Left ventricle myocardium superior (tissue), 1 donor: ENCODE measurements around the gene NRN1. TPM values are rescaled to one million over a fixed set of nuclear protein-coding genes. Genes with fewer than 3 reads are reported as not detected.
"Not testable (repeated sequence)": the region's sequence is repeated elsewhere in the genome, so short reads cannot be mapped to it uniquely, and the experiment has no call there.

Source experiments
- ATAC-seq: fragments of 200-7000 bp; cut with Tn5 transposase; one replicate; pipeline ENCODE4 v1.9.1; 2020; ENCODE audit warnings: mild to moderate bottlenecking, moderate library complexity
- DNase-seq: peaks from one replicate; pipeline ENCODE4 v3.0.0-alpha.2; 2020
- intact Hi-C: fragments of 100-400 bp; cut with micrococcal nuclease; formaldehyde crosslinking; loops from one replicate; pipeline ENCODE4 v1.11.0; 2022
- total RNA-seq: library from RNA; stranded (reverse); fragmentation: NEBNext Ultra II Directional; extraction: Animal tissue kit (Norgen Biotek cat#: 25700); gene quantifications from one replicate; pipeline ENCODE4 v1.2.1, GENCODE V29; 2021
- donor health status: DM: no; HTN: yes; CAD: no; lungs with severe emphysema.

Gene NRN1
- total RNA-seq, 1 donor from 2014 or later, result 13.7 TPM

- DNase-seq (no peak), ATAC-seq (no peak)
- intact Hi-C loops, result no loop called here
Observed at GRCh38 chr6:5990786-5991185, 15.9 kb downstream of the NRN1 start.

- peak; percentile 70 for ATAC-seq
- intact Hi-C loops, result no loop called here
Observed at GRCh38 chr6:5989141-5989723, 17.5 kb downstream of the NRN1 start.

GRCh38 chr6:5986861-5987260, 19.9 kb downstream of the NRN1 start:
- no peak for ATAC-seq
- intact Hi-C loops, result no loop called here

More at GRCh38 chr6:5989141-5989723, 17.5 kb downstream of the NRN1 start:
- DNase-seq, result peak; percentile 69

GRCh38 chr6:5984150-5985089, 22.3 kb downstream of the NRN1 start:
- no peak for ATAC-seq
- DNase-seq, result no peak
- intact Hi-C loops, result no loop called here

More at GRCh38 chr6:5986861-5987260, 19.9 kb downstream of the NRN1 start:
- DNase-seq, result no peak

- no peak for DNase-seq
- ATAC-seq, result no peak
- intact Hi-C loops, result no loop called here
Observed at GRCh38 chr6:5981126-5982026, 25.3 kb downstream of the NRN1 start.

GRCh38 chr6:5979650-5980420, 26.9 kb downstream of the NRN1 start:
- peak; percentile 67 for ATAC-seq
- intact Hi-C loops, result no loop called here
- DNase-seq, result no peak

- no peak for DNase-seq
- intact Hi-C loops, result no loop called here
- ATAC-seq, result no peak
Observed at GRCh38 chr6:5976811-5977210, 29.9 kb downstream of the NRN1 start.

GRCh38 chr6:5968817-5969734, 37.6 kb downstream of the NRN1 start:
- peak; percentile 96 for ATAC-seq
- peak; percentile 79 for DNase-seq
- intact Hi-C loops, result no loop called here

GRCh38 chr6:5968036-5968435, 38.7 kb downstream of the NRN1 start:
- DNase-seq, intact Hi-C loops, ATAC-seq: not testable (repeated sequence)

- intact Hi-C loops, result no loop called here
- DNase-seq (no peak), ATAC-seq (no peak)
Observed at GRCh38 chr6:5967594-5967993, 39.1 kb downstream of the NRN1 start.

GRCh38 chr6:5962794-5963193, 43.9 kb downstream of the NRN1 start:
- DNase-seq (no peak), ATAC-seq (no peak)
- intact Hi-C loops, result no loop called here

- intact Hi-C loops, result no loop called here
- DNase-seq (no peak), ATAC-seq (no peak)
Observed at GRCh38 chr6:5961836-5962235, 44.9 kb downstream of the NRN1 start.

- intact Hi-C loops, result no loop called here
- DNase-seq (no peak), ATAC-seq (no peak)
Observed at GRCh38 chr6:5960456-5960855, 46.3 kb downstream of the NRN1 start.

GRCh38 chr6:5958921-5959320, 47.8 kb downstream of the NRN1 start:
- intact Hi-C loops, result no loop called here
- DNase-seq (no peak), ATAC-seq (no peak)

- intact Hi-C loops, result no loop called here
- no peak for DNase-seq
- ATAC-seq, result no peak
Observed at GRCh38 chr6:5956939-5957338, 49.8 kb downstream of the NRN1 start.

- ATAC-seq, result no peak
- intact Hi-C loops, result no loop called here
- DNase-seq, result no peak
Observed at GRCh38 chr6:5950361-5950785, 56.4 kb downstream of the NRN1 start.
